HG03097 (cell line): Measurements from ENCODE around the gene INHBB.

ENCODE experiments used
- ATAC-seq: cut with Tn5 transposase; IDR thresholded peaks from one replicate; pipeline ENCODE4 v1.9.1; 2021; ENCODE audit not compliant: unreplicated experiment, low FRiP score

Gene INHBB

GRCh38 chr2:120393456-120393855 is 47.5 kb downstream of the INHBB start:
- no peak for ATAC-seq

- ATAC-seq: no peak
These were observed 48.8 kb downstream of the INHBB start for GRCh38 chr2:120394764-120395163.

- ATAC-seq: no peak
These were observed 49.5 kb downstream of the INHBB start for GRCh38 chr2:120395221-120396012.

GRCh38 chr2:120396013-120396860 is 50.3 kb downstream of the INHBB start:
- ATAC-seq: no peak

- no peak for ATAC-seq
These were observed 51.2 kb downstream of the INHBB start for GRCh38 chr2:120396861-120397811.

GRCh38 chr2:120398051-120398995 is 52.4 kb downstream of the INHBB start:
- no peak for ATAC-seq

- ATAC-seq: no peak
These were observed 53.3 kb downstream of the INHBB start for GRCh38 chr2:120398996-120399888.

GRCh38 chr2:120399889-120400240 is 53.9 kb downstream of the INHBB start:
- no peak for ATAC-seq

- no peak for ATAC-seq
These were observed 54.6 kb downstream of the INHBB start for GRCh38 chr2:120400551-120400950.
